NOMO-1 treated with DMSO at 0.1 percent for 48 hours (cell line): ENCODE measurements around the gene MTUS2.
"Not testable (repeated sequence)": the region's sequence is repeated elsewhere in the genome, so short reads cannot be mapped to it uniquely, and the experiment has no call there.

ENCODE experiments used
- DNase-seq: peaks from one replicate; lab custom pipeline; 2025; ENCODE audit not compliant: unreplicated experiment; lab: John Stamatoyannopoulos, UW

Gene MTUS2

GRCh38 chr13:28955264-28955966, 135.3 kb downstream of the MTUS2 start:
- DNase-seq = no peak

GRCh38 chr13:28958018-28958417, 137.9 kb downstream of the MTUS2 start:
- no peak for DNase-seq

GRCh38 chr13:28958441-28958840, 138.3 kb downstream of the MTUS2 start:
- DNase-seq = no peak

- DNase-seq = no peak
Observed at GRCh38 chr13:28964052-28964451, 143.9 kb downstream of the MTUS2 start.

GRCh38 chr13:28964803-28965202, 144.7 kb downstream of the MTUS2 start:
- DNase-seq = no peak

DNA sequence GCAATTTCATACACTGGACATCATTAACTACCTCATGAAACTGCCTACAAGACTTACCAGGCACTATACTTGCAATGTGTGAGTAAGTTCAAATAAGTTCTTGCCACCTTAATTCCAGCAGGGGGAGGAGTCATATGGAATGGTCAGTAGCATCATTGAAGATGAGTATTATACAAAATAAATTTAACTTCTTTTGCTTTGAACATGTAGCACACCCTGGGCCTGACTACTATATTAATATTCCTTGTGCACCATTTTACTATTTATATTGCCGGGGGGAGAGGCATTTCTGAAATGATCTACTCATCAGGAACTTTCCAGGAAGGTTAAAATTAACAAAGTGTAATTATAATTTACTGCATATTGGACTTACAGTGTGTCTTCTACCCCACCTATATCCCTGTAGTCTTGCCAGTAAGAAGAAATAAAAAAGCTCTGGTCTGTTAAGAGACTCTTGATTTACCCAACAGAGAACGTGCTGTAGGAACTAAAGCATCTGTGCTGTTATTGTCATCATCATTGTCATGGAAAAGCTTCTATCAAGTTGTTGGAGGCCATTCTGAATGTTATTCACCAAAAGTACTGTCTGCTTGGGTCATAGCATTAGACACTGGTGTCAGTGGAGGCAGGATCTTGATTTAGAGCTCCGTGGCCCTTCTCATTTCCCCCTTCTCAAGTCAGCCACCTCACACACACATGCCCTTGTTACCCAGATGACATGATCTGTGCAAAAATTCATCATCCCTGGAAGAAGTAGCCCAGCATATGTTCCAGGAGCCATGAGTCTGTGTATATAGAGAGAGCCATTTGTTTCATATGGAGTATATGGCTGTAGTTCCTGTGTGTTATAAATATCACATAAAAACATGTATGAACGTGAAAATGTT, 147.1 kb downstream of the MTUS2 start:
- DNase-seq = no peak

DNA sequence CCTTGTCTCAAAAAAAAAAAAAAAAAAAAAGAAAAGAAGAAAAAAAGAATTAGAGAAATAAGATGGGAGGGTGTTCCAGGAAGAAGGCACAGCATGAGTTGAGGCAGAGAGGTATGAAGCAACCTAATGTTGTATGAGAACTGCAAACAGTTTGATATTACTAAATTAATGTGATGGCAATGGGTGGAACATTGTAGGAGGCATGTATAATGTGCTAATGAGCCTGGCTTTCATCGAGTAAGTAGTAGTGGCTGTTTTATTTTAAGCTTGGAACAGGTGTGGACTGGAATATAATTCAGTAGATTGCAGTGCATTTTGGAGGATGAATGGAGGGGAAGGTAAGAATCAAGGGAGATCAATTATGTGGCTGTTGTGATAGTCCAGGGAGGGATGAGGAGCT, 156.1 kb downstream of the MTUS2 start:
- no peak for DNase-seq

DNA sequence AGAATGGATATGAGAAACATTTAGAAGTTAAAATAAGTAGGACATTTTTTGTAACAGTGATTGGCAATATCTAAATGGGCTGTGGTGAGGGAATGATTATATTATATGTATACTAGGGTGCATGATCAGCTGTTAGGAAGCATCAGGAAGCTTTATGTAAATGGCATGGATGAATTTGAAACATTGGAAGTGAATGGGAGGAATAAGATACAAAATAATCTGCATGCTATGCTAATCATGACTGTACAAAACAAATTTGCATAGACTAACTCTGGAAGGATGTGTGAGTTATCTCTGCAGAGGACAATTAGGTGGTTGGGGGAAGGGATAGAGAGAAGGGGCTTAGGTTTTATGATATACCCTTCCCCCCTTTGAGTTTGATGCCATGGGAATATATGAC, 156.5 kb downstream of the MTUS2 start:
- no peak for DNase-seq

- no peak for DNase-seq
Observed at GRCh38 chr13:28978574-28978973, 158.4 kb downstream of the MTUS2 start.

DNA sequence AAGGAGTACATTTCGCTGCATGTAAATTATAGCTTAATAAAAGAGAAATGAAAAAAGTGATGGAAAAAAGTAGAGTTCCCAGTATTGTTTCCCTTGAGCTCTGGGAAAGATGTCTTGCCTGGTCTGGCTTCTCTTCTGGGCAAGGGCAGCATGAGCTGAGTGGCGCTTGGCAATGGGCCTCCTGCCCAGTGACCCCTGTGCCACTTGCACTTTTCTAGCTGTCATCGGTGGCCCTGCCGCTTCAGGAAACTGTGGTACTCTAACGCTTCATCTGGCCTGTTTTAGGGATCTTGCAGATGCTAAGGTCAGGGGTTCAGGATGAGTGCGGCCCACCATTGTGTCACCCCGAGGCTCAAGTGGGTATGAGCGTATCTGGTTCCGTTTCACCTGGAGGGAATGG, 161.4 kb downstream of the MTUS2 start:
- DNase-seq = no peak

DNA sequence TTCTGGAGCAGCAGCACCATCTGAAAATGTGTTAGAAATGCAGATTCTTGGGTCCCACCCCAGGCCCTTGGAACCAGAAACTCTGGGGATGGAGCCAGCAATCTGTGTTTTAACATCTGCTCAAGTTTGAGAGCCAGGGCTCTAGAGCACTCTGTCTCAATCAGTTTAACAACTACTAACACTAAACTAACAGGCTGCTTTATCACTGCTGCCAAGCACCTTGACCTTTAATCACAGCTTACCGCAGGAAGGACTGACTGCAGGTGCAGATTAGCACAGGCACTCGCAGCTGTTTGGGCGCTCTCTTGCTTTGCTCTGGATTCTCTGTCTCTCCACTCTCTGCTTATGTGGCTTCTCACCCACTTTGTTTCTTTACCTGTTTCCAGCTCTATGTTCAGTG, 163.5 kb downstream of the MTUS2 start:
- DNase-seq = no peak

DNA sequence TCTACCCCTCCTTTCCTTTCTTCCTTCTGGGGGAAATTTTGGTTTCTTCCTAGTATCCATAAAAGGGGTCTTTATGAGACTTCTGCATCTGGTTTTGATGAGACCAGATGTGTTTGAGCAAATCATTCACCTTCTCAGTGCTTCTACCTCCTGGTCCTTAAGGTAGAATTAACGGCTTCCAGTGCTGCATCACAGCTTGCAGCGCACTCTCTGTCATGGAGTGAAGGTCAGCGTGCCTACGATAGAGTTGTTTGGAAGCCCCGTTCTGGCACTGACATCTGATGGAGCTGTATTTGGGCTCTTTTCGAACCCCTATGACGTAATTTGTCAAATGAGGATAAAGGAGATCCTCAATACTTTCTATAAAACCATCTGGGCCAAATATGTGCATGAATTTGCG, 164.2 kb downstream of the MTUS2 start:
- no peak for DNase-seq

GRCh38 chr13:28984825-28985224, 164.7 kb downstream of the MTUS2 start:
- DNase-seq = no peak

DNA sequence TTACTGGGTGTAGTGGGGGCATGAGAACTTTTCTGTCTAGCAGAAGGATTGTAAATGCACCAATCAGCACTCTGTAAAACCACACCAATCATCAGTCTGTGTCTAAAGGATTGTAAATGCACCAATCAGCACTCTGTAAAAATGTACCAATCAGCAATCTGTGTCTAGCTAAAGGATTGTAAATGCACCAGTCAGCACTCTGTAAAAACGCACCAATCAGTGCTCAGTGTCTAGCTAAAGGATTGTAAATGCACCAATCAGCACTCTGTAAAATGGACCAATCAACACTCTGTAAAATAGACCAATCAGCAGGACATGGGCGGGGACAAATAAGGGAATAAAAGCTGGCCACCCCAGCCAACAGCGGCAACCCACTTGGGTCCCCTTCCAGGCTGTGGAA, 170.2 kb downstream of the MTUS2 start:
- not testable (repeated sequence) for DNase-seq

DNA sequence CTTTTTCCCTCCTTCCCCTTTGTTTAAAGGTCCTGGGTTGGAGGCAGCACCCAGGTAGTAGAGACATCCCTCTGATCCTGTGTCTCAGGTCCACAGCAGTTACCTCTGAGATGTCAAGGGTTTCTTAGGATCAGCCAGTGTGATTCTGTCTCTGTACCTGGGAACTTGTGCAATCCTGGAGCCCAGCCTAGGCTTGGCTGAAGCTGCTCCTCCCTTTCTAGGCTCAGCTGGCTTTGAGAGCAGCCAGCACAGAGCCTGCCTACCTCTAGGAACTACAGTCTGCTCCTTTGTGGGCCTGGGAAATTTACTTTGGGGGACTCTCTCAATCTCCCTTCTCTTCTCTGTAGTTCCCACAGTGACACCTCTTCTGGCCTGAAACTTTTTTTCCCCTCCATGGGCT, 171.6 kb downstream of the MTUS2 start:
- DNase-seq = no peak

DNA sequence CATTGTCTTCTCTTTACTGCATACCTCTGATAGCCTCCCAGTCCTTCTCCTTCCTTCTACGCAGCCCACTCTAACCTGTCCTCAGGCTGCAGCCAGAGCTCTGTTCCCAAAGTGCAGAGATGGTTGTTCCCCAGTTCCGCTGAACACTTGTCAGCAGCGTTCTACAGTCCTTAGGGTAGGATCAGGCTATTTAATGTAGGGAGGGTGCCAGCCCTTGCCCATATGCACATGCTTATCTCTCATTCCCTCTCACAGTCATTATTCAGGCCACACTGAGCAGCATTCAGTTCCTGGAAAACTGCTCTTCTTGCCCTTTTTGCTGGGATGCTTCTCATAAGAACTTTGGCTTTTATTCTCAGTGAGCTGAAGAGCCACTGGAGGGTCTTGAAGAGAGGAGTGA, 180.7 kb downstream of the MTUS2 start:
- no peak for DNase-seq

GRCh38 chr13:29005035-29005762, 185.1 kb downstream of the MTUS2 start:
- DNase-seq = no peak

- no peak for DNase-seq
Observed at GRCh38 chr13:29005763-29006120, 185.6 kb downstream of the MTUS2 start.

GRCh38 chr13:29006359-29006850, 186.3 kb downstream of the MTUS2 start:
- DNase-seq = no peak

GRCh38 chr13:29008296-29008695, 188.2 kb downstream of the MTUS2 start:
- no peak for DNase-seq

- DNase-seq = no peak
Observed at GRCh38 chr13:29020314-29020713, 200.2 kb downstream of the MTUS2 start.

DNA sequence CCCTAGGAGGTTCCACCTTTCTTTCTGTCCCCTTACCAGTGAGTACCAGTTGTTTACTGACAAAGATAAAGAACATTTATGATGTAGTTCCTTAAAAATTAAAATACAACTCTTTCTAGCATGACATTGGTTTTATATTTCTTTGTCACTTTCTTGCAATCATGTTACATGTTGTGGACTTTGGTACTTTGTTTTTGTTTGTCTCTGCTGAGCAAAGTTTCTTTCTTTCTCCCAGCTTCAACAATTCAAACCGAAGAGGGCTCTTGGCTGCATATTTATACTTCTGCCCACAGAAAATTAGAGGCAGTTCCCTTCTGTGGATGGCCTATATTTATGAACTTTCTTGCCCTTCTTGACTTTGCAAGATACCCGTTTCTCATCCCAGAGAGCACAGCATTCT, 201.2 kb downstream of the MTUS2 start:
- no peak for DNase-seq
